WTC11 (cell line): ENCODE data around the gene ENGASE. TPM values are rescaled to one million over a fixed set of nuclear protein-coding genes. Genes with fewer than 3 reads are reported as not detected.

Experiments used
- ATAC-seq: fragments of 200-7000 bp; cut with Tn5 transposase; 2 replicates; pipeline ENCODE4 v1.10.0; 2021; ENCODE audit warnings: mild to moderate bottlenecking, moderate library complexity
- CTCF ChIA-PET: fragments of 300-600 bp; sonication (Branson Sonifier 250); formaldehyde crosslinking; loops from one replicate; lab custom pipeline; 2021; ENCODE audit warnings: antibody characterized with exemption; lab: Charles Lee
- POLR2A ChIA-PET: fragments of 350-600 bp; sonication (Branson Sonifier 250); formaldehyde crosslinking; loops from one replicate; lab custom pipeline; 2021; ENCODE audit warnings: antibody characterized with exemption; lab: Charles Lee
- DNase-seq: peaks from one replicate; pipeline ENCODE4 v3.0.0; 2021; ENCODE audit warnings: low spot score
- H3K27ac Mint-ChIP-seq: 2 replicates; pipeline ENCODE4 v1.8.0; 2021; ENCODE audit warnings: mixed read lengths
- H3K27me3 Mint-ChIP-seq: 2 replicates; pipeline ENCODE4 v1.8.0; 2021; ENCODE audit warnings: low read depth, mild to moderate bottlenecking, moderate library complexity, mixed read lengths
- H3K36me3 Mint-ChIP-seq: 2 replicates; pipeline ENCODE4 v1.8.0; 2021; ENCODE audit warnings: mixed read lengths
- H3K4me1 Mint-ChIP-seq: 2 replicates; pipeline ENCODE4 v1.8.0; 2022; ENCODE audit warnings: mixed read lengths
- H3K4me3 Mint-ChIP-seq: 2 replicates; pipeline ENCODE4 v1.8.0; 2021; ENCODE audit warnings: mild to moderate bottlenecking, moderate library complexity, mixed read lengths
- H3K9me3 Mint-ChIP-seq: 2 replicates; pipeline ENCODE4 v1.8.0; 2021; ENCODE audit warnings: mixed read lengths
- CREM ChIP-seq: sonication (generic); formaldehyde crosslinking; IDR thresholded peaks from 2 replicates; pipeline ENCODE4 v1.8.1; 2022; ENCODE audit warnings: mild to moderate bottlenecking, missing genetic modification reagents, moderate library complexity
- GABPB1 ChIP-seq: sonication (generic); formaldehyde crosslinking; IDR thresholded peaks from 2 replicates; pipeline ENCODE4 v1.8.1; 2023; ENCODE audit warnings: mild to moderate bottlenecking, missing genetic modification reagents
- GRHL2 ChIP-seq: fragments of 250-450 bp; sonication (Bioruptor Pico); IDR thresholded peaks from 2 replicates; pipeline ENCODE4 v1.8.0; 2022; ENCODE audit warnings: mild to moderate bottlenecking, moderate library complexity; ENCODE audit not compliant: insufficient replicate concordance, severe bottlenecking
- JAZF1 ChIP-seq: fragments of 250-450 bp; sonication (Bioruptor Pico); IDR thresholded peaks from 2 replicates; pipeline ENCODE4 v1.9.0; 2021; ENCODE audit warnings: moderate library complexity, mild to moderate bottlenecking, inconsistent platforms
- MYBL2 ChIP-seq: sonication (generic); formaldehyde crosslinking; IDR thresholded peaks from 2 replicates; pipeline ENCODE4 v1.8.1; 2023; ENCODE audit warnings: mild to moderate bottlenecking, moderate library complexity, missing genetic modification reagents
- NFATC4 ChIP-seq: fragments of 250-450 bp; sonication (Bioruptor Pico); IDR thresholded peaks from 2 replicates; pipeline ENCODE4 v1.9.0; 2021; ENCODE audit warnings: mild to moderate bottlenecking
- NR1H2 ChIP-seq: sonication (generic); formaldehyde crosslinking; IDR thresholded peaks from 2 replicates; pipeline ENCODE4 v1.9.0; 2021; ENCODE audit warnings: mild to moderate bottlenecking, moderate library complexity, missing genetic modification reagents
- RELA ChIP-seq: sonication (generic); formaldehyde crosslinking; IDR thresholded peaks from 2 replicates; pipeline ENCODE4 v1.8.1; 2022; ENCODE audit warnings: missing genetic modification reagents, mild to moderate bottlenecking, borderline replicate concordance
- SMAD3 ChIP-seq: sonication (generic); formaldehyde crosslinking; IDR thresholded peaks from 2 replicates; pipeline ENCODE4 v1.8.0; 2022; ENCODE audit warnings: missing genetic modification reagents, mild to moderate bottlenecking, borderline replicate concordance
- SOX15 ChIP-seq: fragments of 250-450 bp; sonication (Bioruptor Pico); IDR thresholded peaks from 2 replicates; pipeline ENCODE4 v1.9.0; 2021; ENCODE audit warnings: mild to moderate bottlenecking
- TEAD1 ChIP-seq: sonication (generic); formaldehyde crosslinking; IDR thresholded peaks from 2 replicates; pipeline ENCODE4 v1.8.0; 2022; ENCODE audit warnings: mild to moderate bottlenecking, missing genetic modification reagents
- ZNF317 ChIP-seq: sonication (generic); formaldehyde crosslinking; IDR thresholded peaks from 2 replicates; pipeline ENCODE4 v1.8.1; 2023; ENCODE audit warnings: low read depth, mild to moderate bottlenecking, moderate library complexity, missing genetic modification reagents, borderline replicate concordance
- ZNF396 ChIP-seq: fragments of 250-450 bp; sonication (Bioruptor Pico); IDR thresholded peaks from 2 replicates; pipeline ENCODE4 v1.8.0; 2021; ENCODE audit warnings: mild to moderate bottlenecking, moderate library complexity, borderline replicate concordance
- ZNF416 ChIP-seq: fragments of 250-450 bp; sonication (Bioruptor Pico); IDR thresholded peaks from 2 replicates; pipeline ENCODE4 v1.9.0; 2021; ENCODE audit warnings: mild to moderate bottlenecking, inconsistent platforms
- total RNA-seq: library from RNA; stranded (reverse); gene quantifications from 3 replicates; pipeline ENCODE4 v1.2.3, GENCODE V29; 2021
- TF ChIP-seq, protein P1 (sequence below): sonication (generic); formaldehyde crosslinking; IDR thresholded peaks from 2 replicates; pipeline ENCODE4 v1.8.0; 2023; ENCODE audit warnings: missing genetic modification reagents
- TF ChIP-seq, protein P2 (sequence below): sonication (generic); formaldehyde crosslinking; conservative IDR thresholded peaks from 2 replicates; pipeline ENCODE4 v1.8.1; 2022; ENCODE audit warnings: mild to moderate bottlenecking, missing genetic modification reagents
- TF ChIP-seq, protein P3 (sequence below): sonication (generic); formaldehyde crosslinking; IDR thresholded peaks from 2 replicates; pipeline ENCODE4 v1.8.1; 2022; ENCODE audit warnings: mild to moderate bottlenecking, missing genetic modification reagents, moderate library complexity, borderline replicate concordance
- TF ChIP-seq, protein P4 (sequence below): sonication (generic); formaldehyde crosslinking; IDR thresholded peaks from 2 replicates; pipeline ENCODE4 v1.8.1; 2023; ENCODE audit warnings: mild to moderate bottlenecking, missing genetic modification reagents, moderate library complexity
- TF ChIP-seq, protein P5 (sequence below): sonication (generic); formaldehyde crosslinking; IDR thresholded peaks from 2 replicates; pipeline ENCODE4 v1.8.0; 2022; ENCODE audit warnings: mild to moderate bottlenecking, missing genetic modification reagents
- TF ChIP-seq, protein P6 (sequence below): sonication (generic); formaldehyde crosslinking; IDR thresholded peaks from 2 replicates; pipeline ENCODE4 v1.8.0; 2022; ENCODE audit warnings: missing genetic modification reagents
- TF ChIP-seq, protein P7 (sequence below): sonication (generic); formaldehyde crosslinking; IDR thresholded peaks from 2 replicates; pipeline ENCODE4 v1.8.1; 2023; ENCODE audit warnings: mild to moderate bottlenecking, missing genetic modification reagents

ENGASE gene
- total RNA-seq, 1 experiment from 2014 or later: 41.6 TPM

DNA sequence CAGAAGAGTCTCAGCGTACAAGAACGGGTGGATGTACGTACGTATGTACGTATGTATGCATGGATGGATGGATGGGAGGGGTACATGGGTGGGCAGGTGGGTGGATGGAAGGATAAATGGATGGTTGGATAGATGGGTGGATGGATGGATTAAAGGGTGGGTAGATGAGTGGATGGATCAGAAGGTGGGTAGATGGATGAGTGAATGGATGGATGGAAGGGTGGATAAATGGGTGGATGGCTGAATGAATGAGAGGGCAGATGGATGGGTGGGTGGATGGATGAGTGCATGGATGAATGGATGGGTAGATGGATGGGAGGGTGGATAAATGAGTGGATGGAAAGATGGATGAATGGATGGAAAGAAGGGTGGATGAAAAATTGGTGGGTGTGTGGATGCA, 45.6 kb downstream of the ENGASE start (continued):
- TF ChIP-seq, protein P1, sequence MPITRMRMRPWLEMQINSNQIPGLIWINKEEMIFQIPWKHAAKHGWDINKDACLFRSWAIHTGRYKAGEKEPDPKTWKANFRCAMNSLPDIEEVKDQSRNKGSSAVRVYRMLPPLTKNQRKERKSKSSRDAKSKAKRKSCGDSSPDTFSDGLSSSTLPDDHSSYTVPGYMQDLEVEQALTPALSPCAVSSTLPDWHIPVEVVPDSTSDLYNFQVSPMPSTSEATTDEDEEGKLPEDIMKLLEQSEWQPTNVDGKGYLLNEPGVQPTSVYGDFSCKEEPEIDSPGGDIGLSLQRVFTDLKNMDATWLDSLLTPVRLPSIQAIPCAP (CRISPR knock-in tag): no peak
- TF ChIP-seq, protein P2, sequence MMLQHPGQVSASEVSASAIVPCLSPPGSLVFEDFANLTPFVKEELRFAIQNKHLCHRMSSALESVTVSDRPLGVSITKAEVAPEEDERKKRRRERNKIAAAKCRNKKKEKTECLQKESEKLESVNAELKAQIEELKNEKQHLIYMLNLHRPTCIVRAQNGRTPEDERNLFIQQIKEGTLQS (CRISPR knock-in tag): no peak

DNA sequence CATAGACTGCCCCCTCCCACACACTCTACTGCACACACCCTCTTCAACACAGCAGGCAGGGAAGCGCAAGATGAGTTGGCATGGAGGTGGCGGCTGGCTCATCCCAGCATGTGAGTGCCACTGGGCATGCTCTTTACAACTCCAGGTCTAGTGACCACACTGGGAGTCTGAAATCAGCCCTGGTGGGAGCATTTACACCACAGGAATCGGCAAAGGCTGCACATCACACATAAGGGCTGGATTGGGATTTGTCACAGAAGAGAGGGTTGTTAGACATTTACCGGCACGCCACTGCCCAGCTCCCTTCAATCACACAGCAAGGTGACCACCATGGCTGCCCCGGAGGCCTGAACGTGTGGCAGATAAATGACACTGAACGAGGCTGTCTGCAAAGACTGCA, 49.4 kb downstream of the ENGASE start:
- H3K27me3 Mint-ChIP-seq: no peaks in the 10 kb centered on the region
- no peaks in the 10 kb centered on the region for H3K36me3 Mint-ChIP-seq
- POLR2A ChIA-PET: no interaction called here
- H3K4me1 Mint-ChIP-seq: no peaks in the 10 kb centered on the region
- no peak for DNase-seq
- H3K27ac Mint-ChIP-seq: no peak overlapping the region
- TF ChIP-seq GRHL2 (CRISPR knock-in tag) (no peak), MYBL2 (CRISPR knock-in tag) (no peak), ZNF396 (CRISPR knock-in tag) (no peak), TEAD1 (CRISPR knock-in tag) (no peak), NFATC4 (CRISPR knock-in tag) (no peak)
- TF ChIP-seq, protein P3, sequence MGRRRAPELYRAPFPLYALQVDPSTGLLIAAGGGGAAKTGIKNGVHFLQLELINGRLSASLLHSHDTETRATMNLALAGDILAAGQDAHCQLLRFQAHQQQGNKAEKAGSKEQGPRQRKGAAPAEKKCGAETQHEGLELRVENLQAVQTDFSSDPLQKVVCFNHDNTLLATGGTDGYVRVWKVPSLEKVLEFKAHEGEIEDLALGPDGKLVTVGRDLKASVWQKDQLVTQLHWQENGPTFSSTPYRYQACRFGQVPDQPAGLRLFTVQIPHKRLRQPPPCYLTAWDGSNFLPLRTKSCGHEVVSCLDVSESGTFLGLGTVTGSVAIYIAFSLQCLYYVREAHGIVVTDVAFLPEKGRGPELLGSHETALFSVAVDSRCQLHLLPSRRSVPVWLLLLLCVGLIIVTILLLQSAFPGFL (CRISPR knock-in tag): no peak
- TF ChIP-seq, protein P4, sequence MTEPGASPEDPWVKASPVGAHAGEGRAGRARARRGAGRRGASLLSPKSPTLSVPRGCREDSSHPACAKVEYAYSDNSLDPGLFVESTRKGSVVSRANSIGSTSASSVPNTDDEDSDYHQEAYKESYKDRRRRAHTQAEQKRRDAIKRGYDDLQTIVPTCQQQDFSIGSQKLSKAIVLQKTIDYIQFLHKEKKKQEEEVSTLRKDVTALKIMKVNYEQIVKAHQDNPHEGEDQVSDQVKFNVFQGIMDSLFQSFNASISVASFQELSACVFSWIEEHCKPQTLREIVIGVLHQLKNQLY: no peak
- TF ChIP-seq, protein P5, sequence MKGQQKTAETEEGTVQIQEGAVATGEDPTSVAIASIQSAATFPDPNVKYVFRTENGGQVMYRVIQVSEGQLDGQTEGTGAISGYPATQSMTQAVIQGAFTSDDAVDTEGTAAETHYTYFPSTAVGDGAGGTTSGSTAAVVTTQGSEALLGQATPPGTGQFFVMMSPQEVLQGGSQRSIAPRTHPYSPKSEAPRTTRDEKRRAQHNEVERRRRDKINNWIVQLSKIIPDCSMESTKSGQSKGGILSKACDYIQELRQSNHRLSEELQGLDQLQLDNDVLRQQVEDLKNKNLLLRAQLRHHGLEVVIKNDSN: no peak
- TF ChIP-seq, all 79 proteins: peak for 0
- CTCF ChIA-PET: no interaction called here
- H3K4me3 Mint-ChIP-seq: no peak overlapping the region
- no peak for ATAC-seq
- no peaks in the 10 kb centered on the region for H3K9me3 Mint-ChIP-seq

DNA sequence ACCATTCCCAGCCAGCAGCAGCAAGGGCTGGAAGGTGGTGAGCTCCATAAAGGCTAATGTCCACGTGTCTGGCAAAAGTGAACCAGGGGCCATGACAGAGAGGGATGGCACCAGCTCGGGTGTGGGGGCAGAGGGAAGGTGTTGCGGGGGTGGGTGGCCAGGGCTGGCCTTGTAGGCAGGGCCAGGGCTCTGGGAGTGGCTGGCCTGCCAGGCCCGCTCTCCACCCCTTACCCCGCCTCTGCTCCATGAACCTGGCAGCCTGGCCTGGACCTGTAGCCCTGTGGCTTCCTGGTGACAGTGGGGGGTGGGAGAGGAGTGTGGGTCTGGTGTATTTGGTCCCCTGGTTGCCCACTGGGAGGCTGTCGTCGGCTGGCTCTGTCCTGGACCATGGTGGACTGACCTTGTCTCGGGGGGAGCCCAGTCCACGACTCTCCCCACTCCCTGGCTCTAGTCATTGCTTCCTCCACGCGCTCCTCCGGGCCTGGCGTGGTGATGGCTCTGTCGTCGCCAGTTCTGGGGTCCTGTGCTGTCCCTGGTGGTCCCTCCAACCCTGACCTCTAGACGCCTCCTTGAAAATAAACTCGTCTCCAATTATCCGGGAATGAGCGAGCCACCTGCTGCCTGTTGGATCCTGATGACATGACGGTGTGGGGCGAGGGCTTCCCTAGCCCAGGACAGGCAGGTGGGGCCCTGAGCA, 50.0 kb downstream of the ENGASE start:
- Mint-ChIP-seq H3K36me3 (no peaks in the 10 kb centered on the region), H3K4me1 (no peaks in the 10 kb centered on the region), H3K27ac (no peak overlapping the region), H3K4me3 (no peak overlapping the region), H3K27me3 (no peaks in the 10 kb centered on the region), H3K9me3 (no peaks in the 10 kb centered on the region)
- CTCF ChIA-PET: interaction anchor here (1.1 to 1.8 kb wide), 2 partner anchors 27 to 79 kb away, joined by 4 to 5 read pairs; no protein-coding TSS in a partner anchor
- no peak for ATAC-seq
- TF ChIP-seq CREM (CRISPR knock-in tag): no peak
- no peak for TF ChIP-seq SOX15 (CRISPR knock-in tag)
- no peak for TF ChIP-seq SMAD3
- no peak for TF ChIP-seq GABPB1 (CRISPR knock-in tag)
- TF ChIP-seq, protein P6, sequence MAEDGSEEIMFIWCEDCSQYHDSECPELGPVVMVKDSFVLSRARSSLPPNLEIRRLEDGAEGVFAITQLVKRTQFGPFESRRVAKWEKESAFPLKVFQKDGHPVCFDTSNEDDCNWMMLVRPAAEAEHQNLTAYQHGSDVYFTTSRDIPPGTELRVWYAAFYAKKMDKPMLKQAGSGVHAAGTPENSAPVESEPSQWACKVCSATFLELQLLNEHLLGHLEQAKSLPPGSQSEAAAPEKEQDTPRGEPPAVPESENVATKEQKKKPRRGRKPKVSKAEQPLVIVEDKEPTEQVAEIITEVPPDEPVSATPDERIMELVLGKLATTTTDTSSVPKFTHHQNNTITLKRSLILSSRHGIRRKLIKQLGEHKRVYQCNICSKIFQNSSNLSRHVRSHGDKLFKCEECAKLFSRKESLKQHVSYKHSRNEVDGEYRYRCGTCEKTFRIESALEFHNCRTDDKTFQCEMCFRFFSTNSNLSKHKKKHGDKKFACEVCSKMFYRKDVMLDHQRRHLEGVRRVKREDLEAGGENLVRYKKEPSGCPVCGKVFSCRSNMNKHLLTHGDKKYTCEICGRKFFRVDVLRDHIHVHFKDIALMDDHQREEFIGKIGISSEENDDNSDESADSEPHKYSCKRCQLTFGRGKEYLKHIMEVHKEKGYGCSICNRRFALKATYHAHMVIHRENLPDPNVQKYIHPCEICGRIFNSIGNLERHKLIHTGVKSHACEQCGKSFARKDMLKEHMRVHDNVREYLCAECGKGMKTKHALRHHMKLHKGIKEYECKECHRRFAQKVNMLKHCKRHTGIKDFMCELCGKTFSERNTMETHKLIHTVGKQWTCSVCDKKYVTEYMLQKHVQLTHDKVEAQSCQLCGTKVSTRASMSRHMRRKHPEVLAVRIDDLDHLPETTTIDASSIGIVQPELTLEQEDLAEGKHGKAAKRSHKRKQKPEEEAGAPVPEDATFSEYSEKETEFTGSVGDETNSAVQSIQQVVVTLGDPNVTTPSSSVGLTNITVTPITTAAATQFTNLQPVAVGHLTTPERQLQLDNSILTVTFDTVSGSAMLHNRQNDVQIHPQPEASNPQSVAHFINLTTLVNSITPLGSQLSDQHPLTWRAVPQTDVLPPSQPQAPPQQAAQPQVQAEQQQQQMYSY (CRISPR knock-in tag): no peak
- no peak for TF ChIP-seq NR1H2
- TF ChIP-seq ZNF416 (CRISPR knock-in tag): no peak
- TF ChIP-seq RELA (CRISPR knock-in tag): no peak
- no peak for TF ChIP-seq ZNF317
- TF ChIP-seq, protein P7, sequence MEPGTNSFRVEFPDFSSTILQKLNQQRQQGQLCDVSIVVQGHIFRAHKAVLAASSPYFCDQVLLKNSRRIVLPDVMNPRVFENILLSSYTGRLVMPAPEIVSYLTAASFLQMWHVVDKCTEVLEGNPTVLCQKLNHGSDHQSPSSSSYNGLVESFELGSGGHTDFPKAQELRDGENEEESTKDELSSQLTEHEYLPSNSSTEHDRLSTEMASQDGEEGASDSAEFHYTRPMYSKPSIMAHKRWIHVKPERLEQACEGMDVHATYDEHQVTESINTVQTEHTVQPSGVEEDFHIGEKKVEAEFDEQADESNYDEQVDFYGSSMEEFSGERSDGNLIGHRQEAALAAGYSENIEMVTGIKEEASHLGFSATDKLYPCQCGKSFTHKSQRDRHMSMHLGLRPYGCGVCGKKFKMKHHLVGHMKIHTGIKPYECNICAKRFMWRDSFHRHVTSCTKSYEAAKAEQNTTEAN (CRISPR knock-in tag): no peak
- TF ChIP-seq JAZF1 (CRISPR knock-in tag): no peak
- DNase-seq: no peak
- POLR2A ChIA-PET: no interaction called here
